Activated naive CD4-positive, alpha-beta T cell treated with anti-CD3 and anti-CD28 coated beads for 36 hours (primary cell): Measurements from ENCODE around the gene LIN9. TPM values are rescaled to one million over a fixed set of nuclear protein-coding genes. Genes with fewer than 3 reads are reported as not detected.
"Not testable (repeated sequence)": the region's sequence is repeated elsewhere in the genome, so short reads cannot be mapped to it uniquely, and the experiment has no call there.

Experiments
- CTCF ChIA-PET: fragments of 350-600 bp; sonication (Branson Sonifier 250); formaldehyde crosslinking; loops from one replicate; lab custom pipeline; 2021; ENCODE audit warnings: antibody characterized with exemption; lab: Charles Lee
- DNase-seq: peaks from one replicate; pipeline ENCODE4 v3.0.0-alpha.2; 2020
- H3K27ac Mint-ChIP-seq: one replicate; pipeline ENCODE4 v1.8.0; 2021; ENCODE audit warnings: mild to moderate bottlenecking, mixed read lengths
- H3K27me3 Mint-ChIP-seq: one replicate; pipeline ENCODE4 v1.8.0; 2021; ENCODE audit warnings: low read depth, mixed read lengths
- H3K36me3 Mint-ChIP-seq: one replicate; pipeline ENCODE4 v1.8.0; 2021; ENCODE audit warnings: low read depth, mixed read lengths
- H3K4me1 Mint-ChIP-seq: one replicate; pipeline ENCODE4 v1.8.0; 2021; ENCODE audit warnings: low read depth, mixed read lengths
- H3K4me3 Mint-ChIP-seq: one replicate; pipeline ENCODE4 v1.8.0; 2021; ENCODE audit warnings: mild to moderate bottlenecking, moderate library complexity, mixed read lengths
- H3K9me3 Mint-ChIP-seq: one replicate; pipeline ENCODE4 v1.8.0; 2021; ENCODE audit warnings: mixed read lengths
- intact Hi-C: fragments of 100-400 bp; cut with micrococcal nuclease; formaldehyde crosslinking; loops from one replicate; pipeline ENCODE4 v1.15.1; 2023
- total RNA-seq, 2 experiments: library from RNA; stranded (reverse); gene quantifications; one replicate each; pipeline ENCODE4 v1.2.3, GENCODE V29; 2021

LIN9 gene
- total RNA-seq, 2 experiments from 2014 or later = 7.7 to 9.5 TPM

DNA sequence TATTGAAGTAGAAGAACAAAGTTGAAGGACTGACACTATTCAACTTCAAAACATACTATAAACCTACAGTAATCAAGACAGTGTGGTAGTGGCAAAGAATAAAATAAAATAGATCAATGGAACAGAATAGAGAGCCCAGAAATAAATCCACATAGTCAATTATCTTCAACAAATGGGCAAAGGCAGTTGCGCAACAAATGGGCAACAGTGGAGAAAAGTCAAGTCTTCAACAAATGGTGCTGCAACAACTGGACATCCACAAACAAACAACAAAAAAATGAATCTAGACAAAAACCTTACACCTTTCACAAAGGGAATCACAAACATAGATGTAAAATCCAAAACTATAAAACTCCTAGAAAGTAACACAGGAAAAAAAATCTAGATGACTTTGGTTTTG lies 47.1 kb downstream of the LIN9 start:
- Mint-ChIP-seq H3K27ac (no peak overlapping the region), H3K4me1 (no peaks in the 10 kb centered on the region), H3K9me3 (peaks cover 2% of the 10 kb centered on the region), H3K4me3 (no peak overlapping the region), H3K27me3 (no peaks in the 10 kb centered on the region), H3K36me3 (peaks cover 40% of the 10 kb centered on the region)
- intact Hi-C loops = no loop called here
- CTCF ChIA-PET = no interaction called here
- DNase-seq = no peak

DNA sequence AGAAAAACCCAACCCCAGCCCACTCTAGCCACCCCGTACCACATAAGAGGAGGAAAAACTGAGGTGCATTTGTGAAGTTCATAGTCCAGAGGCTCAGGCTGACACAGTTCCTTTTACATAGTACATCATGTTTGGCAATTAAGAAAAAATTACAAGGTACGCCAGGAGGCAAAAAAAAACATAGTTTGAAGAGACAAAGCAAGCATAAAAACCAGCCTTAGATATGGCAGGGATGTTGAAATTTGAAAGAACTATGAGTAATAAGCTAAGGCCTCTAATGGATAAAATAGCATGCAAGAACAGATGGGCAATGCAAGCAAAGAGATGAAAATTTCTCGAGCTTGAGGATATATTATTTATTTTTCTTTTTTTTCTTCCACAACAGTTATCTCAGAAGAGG lies 53.6 kb downstream of the LIN9 start:
- H3K27ac Mint-ChIP-seq = no peak overlapping the region
- no peaks in the 10 kb centered on the region for H3K4me1 Mint-ChIP-seq
- H3K9me3 Mint-ChIP-seq = no peaks in the 10 kb centered on the region
- no peak for DNase-seq
- H3K27me3 Mint-ChIP-seq = no peaks in the 10 kb centered on the region
- CTCF ChIA-PET = interaction anchor here (0.7 kb wide), 1 partner anchor 832 kb away, joined by 4 read pairs; no protein-coding TSS in a partner anchor
- peaks cover 14% of the 10 kb centered on the region for H3K36me3 Mint-ChIP-seq
- intact Hi-C loops = no loop called here
- H3K4me3 Mint-ChIP-seq = no peak overlapping the region

DNA sequence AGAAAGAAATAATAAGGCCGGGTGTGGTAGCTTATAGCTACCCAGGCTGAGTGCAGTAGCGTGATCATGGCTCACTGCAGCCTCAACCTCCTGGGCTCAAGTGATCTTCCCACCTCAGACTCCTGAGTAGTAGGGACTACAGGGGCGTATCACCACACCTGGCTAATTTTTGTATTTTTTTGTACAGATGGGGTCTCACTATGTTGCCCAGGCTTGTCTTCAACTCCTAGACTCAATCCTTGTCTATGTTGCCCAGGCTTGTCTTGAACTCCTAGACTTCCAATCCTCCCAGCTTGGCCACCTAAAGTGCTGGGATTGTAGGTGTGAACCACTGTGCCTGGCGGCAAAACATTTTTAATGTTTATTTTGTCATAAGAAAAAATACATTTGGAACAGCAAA lies 55.0 kb downstream of the LIN9 start:
- Mint-ChIP-seq H3K27me3 (no peaks in the 10 kb centered on the region), H3K27ac (no peak overlapping the region), H3K36me3 (peaks cover 5% of the 10 kb centered on the region), H3K9me3 (no peaks in the 10 kb centered on the region), H3K4me1 (no peaks in the 10 kb centered on the region), H3K4me3 (no peak overlapping the region)
- no peak for DNase-seq
- intact Hi-C loops = no loop called here
- CTCF ChIA-PET = interaction anchor here (0.6 kb wide), 1 partner anchor 592 kb away, joined by 3 read pairs; no protein-coding TSS in a partner anchor

DNA sequence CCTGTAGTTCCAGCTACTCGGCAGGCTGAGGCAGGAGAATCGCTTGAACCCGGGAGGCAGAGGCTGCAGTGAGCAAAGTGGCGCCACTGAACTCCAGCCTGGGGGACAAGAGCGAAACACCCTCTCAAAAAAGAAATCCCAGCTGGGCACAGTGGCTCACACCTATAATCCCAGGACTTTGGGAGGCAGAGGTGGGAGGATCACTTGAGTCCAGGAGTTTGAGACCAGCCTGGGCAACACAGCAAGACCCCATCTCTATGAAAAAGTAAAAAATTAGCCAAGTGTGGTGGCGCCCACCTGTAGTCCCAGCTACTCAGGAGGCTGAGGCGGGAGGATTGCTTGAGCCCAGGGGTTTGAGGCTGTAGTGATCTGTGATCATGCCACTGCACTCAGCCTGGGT lies 56.1 kb downstream of the LIN9 start:
- H3K4me1 Mint-ChIP-seq, H3K36me3 Mint-ChIP-seq, intact Hi-C loops, H3K27ac Mint-ChIP-seq, DNase-seq, CTCF ChIA-PET, H3K27me3 Mint-ChIP-seq, H3K4me3 Mint-ChIP-seq, H3K9me3 Mint-ChIP-seq: not testable (repeated sequence)

DNA sequence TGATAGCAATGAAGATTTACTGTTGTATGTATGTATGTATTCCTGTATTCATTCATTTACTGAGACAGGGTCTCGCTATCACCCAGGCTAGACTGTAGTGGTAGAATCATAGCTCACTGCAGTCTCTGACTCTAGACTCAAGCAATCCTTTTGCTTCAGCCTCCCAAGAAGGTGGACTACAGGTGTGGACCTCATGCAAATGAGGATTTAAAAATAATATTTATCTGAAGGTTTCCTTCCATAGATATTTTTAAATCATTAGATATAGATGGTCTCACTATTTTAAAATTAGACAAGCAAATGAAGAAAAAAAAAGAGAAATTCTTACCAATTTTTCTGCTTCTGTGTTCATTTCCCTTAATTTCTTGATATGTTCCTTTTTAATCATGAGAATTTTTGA lies 58.5 kb downstream of the LIN9 start:
- DNase-seq = no peak
- Mint-ChIP-seq H3K9me3 (no peaks in the 10 kb centered on the region), H3K4me3 (no peak overlapping the region), H3K4me1 (no peaks in the 10 kb centered on the region), H3K36me3 (peaks cover 10% of the 10 kb centered on the region), H3K27me3 (no peaks in the 10 kb centered on the region), H3K27ac (no peak overlapping the region)
- CTCF ChIA-PET = no interaction called here
- intact Hi-C loops = no loop called here

DNA sequence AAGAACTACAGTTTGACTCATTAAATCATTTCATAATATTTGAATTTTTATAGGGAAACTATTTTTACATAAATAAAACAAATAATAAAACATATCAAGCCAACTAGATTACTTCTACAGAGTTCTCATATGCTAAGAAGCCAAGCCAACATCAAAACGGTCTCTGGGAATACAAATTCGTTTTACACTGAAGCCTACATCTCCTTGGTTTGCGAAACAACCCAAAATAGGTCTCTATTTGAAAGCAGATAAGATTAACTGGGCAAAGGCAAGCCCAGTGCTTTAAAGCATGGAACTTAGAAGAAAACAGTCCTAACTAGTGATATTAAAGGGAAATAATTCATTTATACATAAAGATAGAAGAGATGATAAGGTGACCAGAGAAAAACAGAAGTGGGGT lies 60.2 kb downstream of the LIN9 start:
- CTCF ChIA-PET = no interaction called here
- no peaks in the 10 kb centered on the region for H3K27me3 Mint-ChIP-seq

DNA sequence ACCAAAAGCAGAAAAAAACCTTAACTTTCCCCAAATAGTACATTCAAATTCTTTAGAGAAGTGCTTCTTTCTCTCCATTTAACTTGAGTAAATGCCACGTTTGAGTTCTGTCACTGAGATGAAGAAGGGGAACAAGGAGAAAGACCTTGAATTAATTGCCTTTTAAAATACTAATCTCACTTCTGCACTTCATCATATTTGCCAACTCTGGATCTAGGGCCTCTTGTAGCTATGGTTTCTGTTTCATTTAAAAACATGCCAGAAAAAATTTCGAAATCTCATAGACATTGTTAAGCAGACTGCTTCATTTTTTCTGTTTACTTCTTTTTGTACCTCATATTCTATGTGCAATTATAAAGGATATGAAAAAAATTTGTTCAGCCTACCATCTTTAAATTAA lies 60.9 kb downstream of the LIN9 start:
- Mint-ChIP-seq H3K4me1 (no peaks in the 10 kb centered on the region), H3K4me3 (no peak overlapping the region), H3K27me3 (no peaks in the 10 kb centered on the region), H3K27ac (no peak overlapping the region), H3K9me3 (no peaks in the 10 kb centered on the region), H3K36me3 (peaks cover 12% of the 10 kb centered on the region)
- intact Hi-C loops = no loop called here
- CTCF ChIA-PET = no interaction called here
- DNase-seq = no peak

More for the DNA sequence above, 60.2 kb downstream of the LIN9 start:
- DNase-seq = no peak
- Mint-ChIP-seq H3K4me1 (no peaks in the 10 kb centered on the region), H3K27ac (no peak overlapping the region), H3K36me3 (peaks cover 12% of the 10 kb centered on the region), H3K4me3 (no peak overlapping the region), H3K9me3 (no peaks in the 10 kb centered on the region)
- intact Hi-C loops = no loop called here

DNA sequence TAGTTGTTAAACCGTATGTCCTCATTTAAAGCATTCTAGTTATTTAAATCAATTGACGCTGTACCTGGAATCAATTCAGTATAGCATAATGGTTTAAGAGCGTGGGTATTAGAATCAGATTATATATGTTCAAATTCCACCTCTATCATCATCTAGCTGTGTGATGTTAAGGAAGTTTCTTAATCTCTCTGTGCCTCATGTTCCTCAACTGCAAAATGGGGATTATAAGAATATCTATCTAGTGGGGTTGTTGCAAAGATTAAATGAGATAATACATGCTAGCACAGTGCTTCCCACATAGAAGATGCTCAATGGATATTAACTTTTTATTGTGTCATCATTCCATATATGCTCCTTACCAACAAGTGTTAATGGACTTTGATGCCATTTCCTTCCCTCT lies 69.5 kb downstream of the LIN9 start:
- H3K4me1 Mint-ChIP-seq = no peaks in the 10 kb centered on the region
- intact Hi-C loops = no loop called here
- DNase-seq = no peak
- no peaks in the 10 kb centered on the region for H3K9me3 Mint-ChIP-seq
- H3K27me3 Mint-ChIP-seq = no peaks in the 10 kb centered on the region
- no peak overlapping the region for H3K27ac Mint-ChIP-seq
- H3K4me3 Mint-ChIP-seq = no peak overlapping the region
- CTCF ChIA-PET = no interaction called here
- H3K36me3 Mint-ChIP-seq = peaks cover 26% of the 10 kb centered on the region

DNA sequence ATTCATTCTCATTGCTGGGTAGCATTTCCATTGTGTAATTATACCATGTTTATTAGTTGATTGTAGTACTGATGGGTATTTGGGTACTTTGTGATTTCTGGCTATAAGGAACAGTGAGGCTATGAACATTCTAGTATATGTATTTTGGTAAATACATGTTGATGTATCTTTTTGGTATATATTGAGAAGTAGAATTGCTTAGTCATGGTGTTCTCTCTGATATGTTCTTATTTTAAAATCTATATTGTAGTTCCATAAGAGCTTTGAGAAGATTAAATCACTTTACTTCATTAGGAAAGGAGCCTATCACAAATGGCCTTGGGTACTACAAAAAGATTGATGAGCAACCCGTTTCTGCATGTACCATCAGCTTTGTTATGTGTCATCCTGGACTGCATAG lies 72.1 kb downstream of the LIN9 start:
- intact Hi-C loops = no loop called here
- no peaks in the 10 kb centered on the region for H3K27me3 Mint-ChIP-seq
- no peaks in the 10 kb centered on the region for H3K4me1 Mint-ChIP-seq
- H3K4me3 Mint-ChIP-seq = no peak overlapping the region
- H3K27ac Mint-ChIP-seq = no peak overlapping the region
- no peak for DNase-seq
- peaks cover 25% of the 10 kb centered on the region for H3K36me3 Mint-ChIP-seq
- no peaks in the 10 kb centered on the region for H3K9me3 Mint-ChIP-seq
- CTCF ChIA-PET = interaction anchor here (0.7 kb wide), 2 partner anchors 16 to 41 kb away, joined by 4 to 5 read pairs; no protein-coding TSS in a partner anchor

DNA sequence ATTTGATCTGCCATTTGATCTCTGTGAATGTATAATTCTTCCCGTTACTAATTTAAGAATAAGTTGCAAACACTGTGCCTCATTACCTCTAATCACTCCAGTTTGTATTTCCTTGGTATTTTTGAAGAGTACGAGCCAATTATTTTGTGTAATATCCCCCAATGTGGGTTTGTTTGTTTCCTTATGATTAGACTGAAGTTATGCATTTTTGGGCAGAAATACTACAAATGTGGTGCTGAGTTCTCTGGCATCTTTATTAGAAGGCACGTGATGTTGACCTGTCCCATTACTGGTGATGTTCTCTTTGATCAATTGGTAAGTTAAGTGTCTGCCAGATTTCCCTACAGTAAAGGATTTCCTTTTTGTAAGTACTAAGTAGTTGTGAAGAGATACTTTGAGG lies 75.2 kb downstream of the LIN9 start:
- Mint-ChIP-seq H3K27me3 (no peaks in the 10 kb centered on the region), H3K9me3 (no peaks in the 10 kb centered on the region), H3K36me3 (peaks cover 17% of the 10 kb centered on the region), H3K4me1 (no peaks in the 10 kb centered on the region), H3K4me3 (no peak overlapping the region), H3K27ac (no peak overlapping the region)
- intact Hi-C loops = no loop called here
- no peak for DNase-seq
- CTCF ChIA-PET = no interaction called here

DNA sequence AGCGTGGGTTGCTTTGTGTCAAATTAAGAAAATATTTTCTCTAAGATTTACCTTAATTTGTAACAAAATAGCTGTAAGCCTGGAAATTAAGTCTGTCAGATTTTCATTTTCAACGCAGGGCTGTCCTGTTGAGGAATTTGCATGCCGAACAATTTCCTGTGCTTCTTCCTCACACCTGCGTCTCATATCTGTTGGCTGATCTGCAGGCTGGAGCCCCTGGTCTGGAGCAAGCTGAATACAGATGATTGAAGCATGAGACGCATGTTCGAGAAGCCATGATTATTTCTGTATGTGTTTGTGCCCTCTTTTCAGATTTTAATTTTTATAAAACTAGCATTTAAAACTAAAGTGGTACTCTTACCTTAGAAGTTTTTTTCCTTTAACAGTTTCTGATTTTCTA lies 75.7 kb downstream of the LIN9 start:
- CTCF ChIA-PET = no interaction called here
- Mint-ChIP-seq H3K4me3 (no peak overlapping the region), H3K4me1 (no peaks in the 10 kb centered on the region), H3K27ac (no peak overlapping the region), H3K9me3 (no peaks in the 10 kb centered on the region), H3K27me3 (no peaks in the 10 kb centered on the region), H3K36me3 (peaks cover 16% of the 10 kb centered on the region)
- intact Hi-C loops = no loop called here
- DNase-seq = no peak

DNA sequence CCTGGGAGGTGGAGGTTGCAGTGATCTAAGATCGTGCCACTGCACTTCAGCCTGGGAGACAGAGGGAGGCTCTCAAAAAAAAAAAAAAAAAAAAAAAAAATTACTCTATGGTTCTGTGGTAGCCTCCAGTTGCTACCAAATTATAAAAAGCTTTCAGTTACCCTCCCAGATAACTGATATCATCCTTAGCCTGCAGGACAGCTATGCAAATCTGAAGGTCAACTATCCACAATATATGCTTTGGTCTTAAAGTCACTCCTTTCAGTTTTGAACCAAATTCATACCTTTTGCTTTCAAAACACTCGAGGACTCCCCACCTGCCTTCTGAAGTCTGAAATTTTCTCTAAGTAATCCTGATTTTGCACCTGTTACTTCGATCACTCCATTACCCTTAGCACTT lies 82.4 kb downstream of the LIN9 start:
- no peak overlapping the region for H3K4me3 Mint-ChIP-seq
- no peak for DNase-seq
- CTCF ChIA-PET = interaction anchor here (0.6 kb wide), 2 partner anchors 82 to 153 kb away, joined by 3 to 4 read pairs; no protein-coding TSS in a partner anchor

DNA sequence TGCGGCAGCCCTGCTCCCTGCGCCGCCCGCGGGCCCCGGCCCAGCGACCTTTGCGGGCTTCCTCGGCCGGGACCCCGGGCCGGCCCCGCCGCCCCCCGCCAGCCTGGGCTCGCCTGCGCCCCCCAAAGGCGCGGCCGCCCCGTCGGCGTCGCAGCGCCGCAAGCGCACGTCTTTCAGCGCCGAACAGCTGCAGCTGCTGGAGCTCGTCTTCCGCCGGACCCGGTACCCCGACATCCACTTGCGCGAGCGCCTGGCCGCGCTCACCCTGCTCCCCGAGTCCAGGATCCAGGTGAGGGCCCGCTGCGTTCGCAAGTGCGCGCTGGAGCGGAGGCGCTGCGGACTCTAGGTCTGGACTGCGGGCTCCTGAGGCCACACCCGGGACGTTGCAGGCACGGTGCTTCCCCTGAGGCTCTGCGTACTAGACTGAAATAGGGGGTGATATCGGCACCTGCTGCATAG lies 85.1 kb downstream of the LIN9 start:
- H3K4me3 Mint-ChIP-seq = peak overlapping the region; percentile 68
- CTCF ChIA-PET = interaction anchor here (0.9 to 3.2 kb wide), 3 partner anchors 98 to 185 kb away, joined by 4 to 9 read pairs (median 4); partner anchors contain the start of gene PARP1

More for the DNA sequence above, 82.4 kb downstream of the LIN9 start:
- H3K27ac Mint-ChIP-seq = no peak overlapping the region
- H3K9me3 Mint-ChIP-seq = no peaks in the 10 kb centered on the region
- H3K36me3 Mint-ChIP-seq = peaks cover 1% of the 10 kb centered on the region
- peaks cover 20% of the 10 kb centered on the region for H3K27me3 Mint-ChIP-seq
- intact Hi-C loops = loop anchor here (10.0 kb wide), 1 partner anchor 108 kb away; no protein-coding TSS in a partner anchor
- H3K4me1 Mint-ChIP-seq = peaks cover 5% of the 10 kb centered on the region

More for the DNA sequence above, 85.1 kb downstream of the LIN9 start:
- H3K27me3 Mint-ChIP-seq = peaks cover 20% of the 10 kb centered on the region
- H3K27ac Mint-ChIP-seq = no peak overlapping the region
- peaks cover 1% of the 10 kb centered on the region for H3K36me3 Mint-ChIP-seq
- H3K9me3 Mint-ChIP-seq = no peaks in the 10 kb centered on the region
- intact Hi-C loops = loop anchor here (10.0 kb wide), 1 partner anchor 111 kb away; no protein-coding TSS in a partner anchor
- peak; percentile 16 for DNase-seq
- H3K4me1 Mint-ChIP-seq = peaks cover 5% of the 10 kb centered on the region
